Keratinocyte (primary cell): Measurements from ENCODE around the gene BCL2L1. TPM values are rescaled to one million over a fixed set of nuclear protein-coding genes. Genes with fewer than 3 reads are reported as not detected.

Experiments
- DNase-seq: peaks from one replicate; pipeline ENCODE4 v3.0.0-alpha.2; 2011; ENCODE audit warnings: low read depth, missing footprints, low spot score
- FAIRE-seq: peaks from 2 replicates; lab custom pipeline; 2011; peaks lifted over from hg19 to GRCh38; lab: Jason Lieb, UNC
- H2AFZ ChIP-seq: 2 replicates; pipeline ENCODE4 v1.6.0; 2012; ENCODE audit warnings: low read length, control low read depth, inconsistent platforms; ENCODE audit not compliant: control insufficient read depth
- H3K27ac ChIP-seq: 2 replicates; pipeline ENCODE4 v1.5.1; 2011; ENCODE audit warnings: low read length; ENCODE audit not compliant: control insufficient read depth, insufficient read depth
- H3K27me3 ChIP-seq: 3 replicates; pipeline ENCODE4 v1.6.0; 2011; ENCODE audit warnings: low read length; ENCODE audit not compliant: control insufficient read depth, insufficient read depth; ENCODE audit errors: extremely low read depth
- H3K36me3 ChIP-seq, 2 experiments: 2 replicates in 1 of 2; 3 replicates in 1 of 2; pipeline ENCODE4 v1.5.1; 2011; ENCODE audit warnings: low read length in 2 of 2, mild to moderate bottlenecking in 1 of 2; ENCODE audit not compliant: control insufficient read depth in 2 of 2, insufficient read depth in 2 of 2; ENCODE audit errors: extremely low read depth in 1 of 2
- H3K4me1 ChIP-seq: 3 replicates; pipeline ENCODE4 v1.5.1; 2011; ENCODE audit warnings: low read length; ENCODE audit not compliant: control insufficient read depth, insufficient read depth; ENCODE audit errors: extremely low read depth
- H3K4me2 ChIP-seq: 3 replicates; pipeline ENCODE4 v1.6.0; 2011; ENCODE audit warnings: low read depth, low read length; ENCODE audit not compliant: control insufficient read depth, insufficient read depth; ENCODE audit errors: extremely low read depth
- H3K4me3 ChIP-seq, 3 experiments: fragments of 200-600 bp in 1 of 3; sonication (generic) in 1 of 3; 2 replicates in 2 of 3; 3 replicates in 1 of 3; pipeline ENCODE4 v1.5.1; 2011 to 2016; ENCODE audit warnings: low read length in 3 of 3, mild to moderate bottlenecking in 3 of 3, control low read depth in 2 of 3, inconsistent platforms in 1 of 3, low read depth in 1 of 3, mixed read lengths in 1 of 3, mixed run types in 1 of 3, moderate library complexity in 1 of 3; ENCODE audit not compliant: control insufficient read depth in 2 of 3, insufficient read depth in 2 of 3; ENCODE audit errors: extremely low read depth in 1 of 3
- H3K79me2 ChIP-seq: 2 replicates; pipeline ENCODE4 v1.6.0; 2012; ENCODE audit warnings: low read length; ENCODE audit not compliant: control insufficient read depth, insufficient read depth
- H3K9ac ChIP-seq: 3 replicates; pipeline ENCODE4 v1.6.0; 2011; ENCODE audit warnings: low read length; ENCODE audit not compliant: control insufficient read depth, insufficient read depth; ENCODE audit errors: extremely low read depth
- H3K9me1 ChIP-seq: 3 replicates; pipeline ENCODE4 v1.6.0; 2011; ENCODE audit warnings: low read length; ENCODE audit not compliant: control insufficient read depth, insufficient read depth; ENCODE audit errors: extremely low read depth
- H3K9me3 ChIP-seq: 2 replicates; pipeline ENCODE4 v1.5.1; 2012; ENCODE audit warnings: low read depth, low read length; ENCODE audit not compliant: control insufficient read depth
- H4K20me1 ChIP-seq: 3 replicates; pipeline ENCODE4 v1.6.0; 2011; ENCODE audit warnings: low read length; ENCODE audit not compliant: control insufficient read depth, insufficient read depth; ENCODE audit errors: extremely low read depth
- EZH2 ChIP-seq: IDR thresholded peaks from one replicate; pipeline ENCODE4 v1.6.1; 2012; ENCODE audit warnings: inconsistent platforms, mild to moderate bottlenecking, low read length, moderate library complexity
- dilution Hi-C: fragments of 300-500 bp; cut with MboI; formaldehyde crosslinking; loops from one replicate; pipeline ENCODE4 v1.7.0; 2020; ENCODE audit warnings: low sequenced_read_pairs; ENCODE audit not compliant: extremely low pct_ligation_motif_present
- polyA plus RNA-seq, 5 experiments: library from polyadenylated mRNA; depleted of rRNA in 3 of 5; stranded (reverse) in 3 of 5; stranded (forward) in 1 of 5; unstranded in 1 of 5; fragments of >200 nt; gene quantifications; 1 replicate in 1 of 5; 2 replicates in 3 of 5; 3 replicates in 1 of 5; pipeline versions ENCODE4 v1.2.1 to v1.2.3, GENCODE V29; 2011 to 2012; ENCODE audit warnings: missing spikeins in 2 of 5, low read depth in 1 of 5, low replicate concordance in 1 of 5
- TF ChIP-seq, protein P1 (sequence below), 3 experiments: IDR thresholded peaks in 1 of 3; conservative IDR thresholded peaks in 1 of 3; optimal IDR thresholded peaks in 1 of 3; 2 replicates in 2 of 3; 3 replicates in 1 of 3; pipeline versions ENCODE3 to v1.5.1; 2011; ENCODE audit warnings: low read length in 3 of 3, mild to moderate bottlenecking in 3 of 3, moderate library complexity in 2 of 3, control low read depth in 1 of 3, inconsistent platforms in 1 of 3; ENCODE audit not compliant: insufficient read depth in 2 of 3; ENCODE audit errors: extremely low read depth in 1 of 3

The BCL2L1 gene
- polyA plus RNA-seq, 1 donor (not counting 4 experiments of a cell fraction or from before 2014, with no cell fraction given) = 109 TPM

DNA sequence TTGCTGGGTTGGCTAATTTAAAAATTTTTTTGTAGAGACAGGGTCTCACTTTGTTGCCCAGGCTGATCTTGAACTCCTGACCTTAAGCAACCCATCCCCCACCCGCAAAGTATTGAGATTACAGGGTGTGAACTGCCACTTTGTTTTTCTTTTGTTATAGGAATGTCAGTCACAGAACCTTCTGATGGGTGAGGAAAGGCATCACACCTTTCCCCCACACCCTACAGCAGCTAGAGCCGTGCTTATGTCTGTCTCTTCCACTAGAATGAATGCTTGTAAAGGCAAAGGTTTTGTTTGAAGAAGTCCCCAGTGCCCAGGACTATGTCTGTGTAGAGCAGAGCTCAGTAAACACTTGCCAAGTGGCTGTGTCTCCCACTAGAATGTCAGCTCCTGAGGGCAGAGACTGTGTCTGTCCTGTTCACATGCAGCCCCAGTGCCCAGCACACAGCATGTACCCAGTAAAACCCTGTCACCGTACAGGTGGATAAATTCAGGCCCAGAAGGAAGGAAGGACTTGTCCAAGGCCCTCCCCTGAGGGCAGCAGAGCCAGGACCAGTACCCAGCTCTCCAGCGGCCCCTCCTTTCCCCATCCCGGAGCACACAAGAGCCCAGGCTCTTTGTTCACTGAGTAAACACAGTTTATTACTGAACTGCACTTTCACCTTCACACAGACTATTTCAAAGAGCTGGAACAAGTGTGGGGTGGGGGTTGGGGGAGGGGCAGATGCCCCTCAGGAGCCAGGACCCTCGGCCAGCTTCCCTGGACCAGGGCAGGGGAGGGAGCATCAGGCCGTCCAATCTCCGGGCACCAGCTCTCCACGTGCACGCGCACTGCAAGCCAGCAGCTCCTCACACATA, 58.6 kb downstream of the BCL2L1 start:
- no peaks in the 10 kb centered on the region for H4K20me1 ChIP-seq
- H2AFZ ChIP-seq = no peak overlapping the region
- H3K36me3 ChIP-seq = peaks cover 28 to 32% of the 10 kb centered on the region in 2 experiments
- no peaks in the 10 kb centered on the region for H3K9me1 ChIP-seq
- H3K79me2 ChIP-seq = peaks cover 24% of the 10 kb centered on the region
- DNase-seq = no peak
- H3K9ac ChIP-seq = no peak overlapping the region
- H3K27ac ChIP-seq = no peak overlapping the region
- no peaks in the 10 kb centered on the region for H3K9me3 ChIP-seq
- no peaks in the 10 kb centered on the region for H3K27me3 ChIP-seq
- H3K4me2 ChIP-seq = no peak overlapping the region
- no peak overlapping the region for H3K4me3 ChIP-seq
- FAIRE-seq = no peak
- TF ChIP-seq EZH2 = no peak
- TF ChIP-seq, protein P1, sequence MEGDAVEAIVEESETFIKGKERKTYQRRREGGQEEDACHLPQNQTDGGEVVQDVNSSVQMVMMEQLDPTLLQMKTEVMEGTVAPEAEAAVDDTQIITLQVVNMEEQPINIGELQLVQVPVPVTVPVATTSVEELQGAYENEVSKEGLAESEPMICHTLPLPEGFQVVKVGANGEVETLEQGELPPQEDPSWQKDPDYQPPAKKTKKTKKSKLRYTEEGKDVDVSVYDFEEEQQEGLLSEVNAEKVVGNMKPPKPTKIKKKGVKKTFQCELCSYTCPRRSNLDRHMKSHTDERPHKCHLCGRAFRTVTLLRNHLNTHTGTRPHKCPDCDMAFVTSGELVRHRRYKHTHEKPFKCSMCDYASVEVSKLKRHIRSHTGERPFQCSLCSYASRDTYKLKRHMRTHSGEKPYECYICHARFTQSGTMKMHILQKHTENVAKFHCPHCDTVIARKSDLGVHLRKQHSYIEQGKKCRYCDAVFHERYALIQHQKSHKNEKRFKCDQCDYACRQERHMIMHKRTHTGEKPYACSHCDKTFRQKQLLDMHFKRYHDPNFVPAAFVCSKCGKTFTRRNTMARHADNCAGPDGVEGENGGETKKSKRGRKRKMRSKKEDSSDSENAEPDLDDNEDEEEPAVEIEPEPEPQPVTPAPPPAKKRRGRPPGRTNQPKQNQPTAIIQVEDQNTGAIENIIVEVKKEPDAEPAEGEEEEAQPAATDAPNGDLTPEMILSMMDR (optimal IDR thresholded peaks at IDR 0.05 in 1 of 3, IDR thresholded peaks at IDR 0.05 in 1 of 3, conservative IDR thresholded peaks at IDR 0.05 in 1 of 3; ENCODE audit: extremely low read depth in 1 of 3, insufficient read depth in 2 of 3, low read length in 3 of 3) = no peak
- peaks cover 11% of the 10 kb centered on the region for H3K4me1 ChIP-seq
- dilution Hi-C loops = no loop called here

DNA sequence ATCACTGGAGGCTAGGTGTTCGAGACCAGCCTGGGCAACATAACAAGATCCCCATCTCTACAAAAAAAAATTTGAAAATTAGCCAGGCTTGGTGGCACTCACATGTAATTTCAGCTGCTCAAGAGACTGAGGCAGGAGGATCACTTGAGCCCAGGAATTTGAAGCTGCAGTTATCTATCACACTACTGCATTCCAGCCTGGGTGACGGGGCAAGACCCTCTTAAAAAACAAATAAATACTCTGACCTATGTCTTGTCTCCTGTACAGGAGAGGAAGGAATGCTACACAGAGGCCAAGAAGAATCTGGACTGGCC, 59.2 kb downstream of the BCL2L1 start:
- dilution Hi-C loops = no loop called here
- no peak overlapping the region for H3K9ac ChIP-seq
- no peaks in the 10 kb centered on the region for H4K20me1 ChIP-seq
- H3K79me2 ChIP-seq = peaks cover 22% of the 10 kb centered on the region
- H2AFZ ChIP-seq = no peak overlapping the region
- no peak for TF ChIP-seq EZH2
- TF ChIP-seq, protein P1 (optimal IDR thresholded peaks at IDR 0.05 in 1 of 3, IDR thresholded peaks at IDR 0.05 in 1 of 3, conservative IDR thresholded peaks at IDR 0.05 in 1 of 3; ENCODE audit: extremely low read depth in 1 of 3, insufficient read depth in 2 of 3, low read length in 3 of 3) = no peak
- H3K27ac ChIP-seq = no peak overlapping the region
- H3K9me3 ChIP-seq = no peaks in the 10 kb centered on the region
- H3K4me3 ChIP-seq = no peak overlapping the region
- H3K36me3 ChIP-seq = peaks cover 28 to 32% of the 10 kb centered on the region in 2 experiments
- no peak overlapping the region for H3K4me2 ChIP-seq
- no peak for FAIRE-seq
- no peaks in the 10 kb centered on the region for H3K9me1 ChIP-seq
- no peak for DNase-seq
- no peaks in the 10 kb centered on the region for H3K27me3 ChIP-seq
- peaks cover 11% of the 10 kb centered on the region for H3K4me1 ChIP-seq
